HG03066 (cell line): ENCODE measurements around the gene ITIH4.

Experiments
- ATAC-seq: cut with Tn5 transposase; IDR thresholded peaks from one replicate; pipeline ENCODE4 v1.9.1; 2021; ENCODE audit warnings: low read depth; ENCODE audit not compliant: unreplicated experiment

ITIH4 gene

DNA sequence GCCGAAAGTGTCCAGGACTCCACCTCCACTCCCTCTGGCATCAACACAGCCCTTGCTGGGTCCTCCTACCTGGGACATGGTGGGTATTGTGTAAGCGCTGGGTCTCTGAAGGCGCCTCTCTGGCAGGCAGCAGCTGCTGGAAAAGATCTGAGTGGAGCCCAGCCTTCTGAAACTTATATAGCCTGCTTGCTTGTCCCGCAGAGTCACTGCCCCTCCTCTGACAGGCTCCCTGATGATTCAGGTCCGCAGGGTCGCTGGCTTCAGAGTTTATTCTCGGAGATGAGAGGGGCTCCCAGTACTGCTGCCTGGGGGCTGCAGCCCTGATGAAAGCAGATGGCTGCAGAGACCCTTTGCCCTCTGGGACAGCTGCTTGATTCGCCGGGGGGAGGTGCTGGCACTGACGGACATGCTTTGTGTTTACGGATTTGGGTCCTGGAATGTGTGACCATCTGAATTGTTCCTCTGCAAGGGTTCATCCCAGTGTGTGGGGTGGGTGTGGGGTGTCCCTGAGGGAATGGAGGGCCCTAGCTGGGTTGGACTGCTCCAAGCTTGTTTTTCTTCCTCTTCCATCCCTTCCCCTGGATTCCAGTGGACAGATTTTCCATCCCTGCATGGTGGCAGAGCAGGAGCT lies 4.5 kb upstream of the ITIH4 start, which contains the start of gene MUSTN1:
MUSTN1 (minus strand) TSS at position 149 of the 631 bp plus-strand sequence; CDS start at position 78, 71 bp downstream.
- no peak for ATAC-seq

DNA sequence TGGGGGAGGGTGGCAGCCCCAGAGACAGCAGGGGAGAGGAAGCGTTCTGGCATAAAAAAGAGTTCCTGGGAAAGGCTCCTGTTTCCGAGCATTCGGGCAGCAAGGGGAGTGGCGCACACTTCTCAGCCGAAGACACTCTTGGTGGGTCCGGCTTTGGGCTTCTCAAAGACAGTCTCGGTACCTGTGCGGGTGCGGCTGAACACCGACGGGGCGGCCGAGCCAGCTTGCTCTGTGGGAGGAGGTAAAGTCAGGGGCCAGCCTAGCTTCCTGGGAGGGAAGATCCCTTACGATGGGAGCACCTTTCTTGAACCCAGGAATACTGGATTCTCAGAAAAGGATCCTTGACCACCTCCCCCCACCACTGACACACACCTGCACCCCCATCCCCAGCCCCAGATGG lies 2.7 kb upstream of the ITIH4 start:
- ATAC-seq: no peak

DNA sequence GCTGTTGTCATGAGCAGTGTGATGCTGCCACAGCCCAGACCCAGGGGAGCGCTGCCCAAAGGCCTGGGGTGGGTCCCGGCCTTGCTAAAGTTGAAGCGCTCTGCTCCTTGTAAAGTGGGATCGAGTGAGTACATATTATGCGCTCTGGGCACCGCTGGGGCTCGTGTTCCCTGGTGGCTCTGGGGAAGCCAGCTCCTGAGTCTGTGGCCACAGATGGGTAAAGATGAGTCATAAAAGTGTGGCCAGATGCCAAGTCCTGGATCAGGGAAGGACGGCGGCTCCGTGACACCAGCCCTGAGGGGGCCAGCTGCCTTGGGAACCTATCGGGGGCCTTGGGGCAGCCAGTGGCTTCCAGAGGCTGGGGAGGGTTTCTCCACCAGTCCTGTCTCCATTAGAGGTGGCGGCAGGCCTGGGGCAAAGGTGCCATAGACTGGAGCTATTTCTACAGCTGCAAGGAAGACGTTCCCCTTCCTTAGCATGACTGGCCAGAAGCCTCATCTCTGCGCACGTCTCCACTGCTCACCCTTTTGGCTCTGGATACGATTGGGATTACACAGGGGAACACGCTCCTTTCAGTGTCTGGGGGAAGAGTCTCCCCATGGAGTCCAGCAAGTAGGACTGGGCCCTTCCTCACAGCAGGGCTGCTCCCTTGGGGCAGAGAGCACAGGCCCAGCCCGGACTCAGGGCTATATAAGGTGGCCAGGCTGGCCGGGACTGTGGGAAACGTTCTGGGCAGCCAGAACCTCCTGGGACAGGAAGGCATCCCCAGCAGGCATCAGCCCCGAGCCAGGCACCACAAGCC lies 1.2 kb upstream of the ITIH4 start:
- no peak for ATAC-seq

DNA sequence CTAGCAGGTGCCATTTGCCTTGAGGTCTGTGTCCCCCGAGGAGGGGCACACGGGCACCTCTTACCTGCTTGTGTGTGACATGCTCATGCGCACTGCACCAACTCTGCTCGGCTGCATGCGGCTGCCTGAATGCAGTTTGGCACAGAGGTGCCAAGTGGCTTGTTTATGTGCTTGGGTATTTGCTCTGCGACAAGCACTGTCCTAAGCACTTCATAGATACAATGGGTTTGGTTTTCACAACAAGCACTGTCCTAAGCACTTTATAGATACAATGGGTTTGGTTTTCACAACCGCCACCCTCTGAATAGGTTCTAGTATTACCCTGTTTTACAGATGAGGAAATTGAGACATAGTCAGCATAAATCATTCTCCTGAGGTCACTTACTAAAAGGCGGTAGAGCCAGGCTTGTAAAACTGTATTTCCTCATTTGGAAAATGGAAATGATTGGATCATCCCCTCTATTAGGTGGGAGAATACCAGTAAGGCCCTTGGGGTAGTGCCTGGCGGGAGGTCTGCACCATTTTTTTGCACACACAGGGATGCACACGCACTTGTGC lies 487 bp downstream of the ITIH4 start:
- ATAC-seq: no peak

DNA sequence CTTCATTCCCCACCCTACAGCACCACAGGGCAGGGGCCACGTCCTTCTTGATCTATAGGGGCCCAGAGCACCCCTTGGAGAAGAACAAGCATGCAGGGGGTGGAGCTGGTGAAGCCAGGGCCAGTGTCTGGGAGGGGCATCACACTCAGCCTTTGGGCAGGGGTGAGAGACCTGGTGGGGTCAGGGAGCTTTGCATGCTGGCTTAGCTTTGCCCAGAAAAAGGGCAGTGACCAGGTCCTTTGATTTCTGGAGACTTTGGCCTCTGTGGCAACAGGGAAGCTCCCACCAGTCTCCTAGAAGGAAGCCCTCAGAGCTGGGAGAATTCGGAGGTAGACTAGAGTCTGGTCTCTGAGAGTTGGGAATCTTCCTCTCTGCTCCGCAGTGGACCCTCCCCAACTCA lies 990 bp downstream of the ITIH4 start:
- ATAC-seq: no peak

DNA sequence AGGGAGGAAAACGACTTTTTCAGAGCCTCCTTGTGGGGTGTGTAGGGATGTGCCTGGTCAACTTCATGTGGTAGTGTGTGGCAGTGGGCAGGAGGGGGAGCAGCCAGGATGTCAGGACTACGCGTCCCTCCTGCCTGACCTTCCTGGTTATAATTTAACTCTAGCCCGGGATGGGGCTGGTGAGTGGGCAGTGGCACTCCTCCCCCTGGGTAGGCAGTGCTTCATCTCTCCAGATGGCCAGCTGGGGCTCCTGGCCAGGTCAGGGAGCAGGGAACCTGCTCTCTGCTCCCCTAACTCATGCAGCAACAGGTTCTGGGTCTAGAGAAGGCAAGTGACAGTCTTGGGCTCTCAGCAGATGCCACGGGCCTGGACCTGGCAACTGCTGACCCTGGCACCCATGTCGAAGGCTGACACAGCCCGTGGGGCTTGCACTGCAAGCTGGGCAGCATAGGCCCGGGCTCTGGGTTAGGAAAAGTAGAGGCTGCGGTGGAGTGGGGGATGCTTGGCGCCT lies 2.6 kb downstream of the ITIH4 start:
- ATAC-seq: no peak

DNA sequence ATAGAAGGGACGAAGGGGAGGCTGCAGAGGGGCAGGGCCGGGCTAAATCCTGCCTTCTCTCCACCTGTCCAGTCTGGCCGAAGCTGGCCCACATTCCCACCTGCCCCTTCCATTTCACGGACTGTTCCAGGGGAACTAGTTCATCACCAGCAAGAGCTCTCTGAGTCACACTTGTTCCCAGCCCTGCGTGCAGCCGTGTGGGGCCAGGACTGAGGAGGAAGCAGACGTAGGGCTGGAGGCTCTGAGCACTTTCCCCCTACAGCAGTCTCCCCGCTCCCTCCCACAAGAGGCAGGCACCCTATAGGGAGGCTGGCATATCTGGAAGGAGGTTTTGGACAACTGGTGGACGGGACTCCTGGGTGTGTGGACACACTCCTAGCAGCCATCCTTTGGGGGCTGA lies 3.0 kb downstream of the ITIH4 start:
- no peak for ATAC-seq

DNA sequence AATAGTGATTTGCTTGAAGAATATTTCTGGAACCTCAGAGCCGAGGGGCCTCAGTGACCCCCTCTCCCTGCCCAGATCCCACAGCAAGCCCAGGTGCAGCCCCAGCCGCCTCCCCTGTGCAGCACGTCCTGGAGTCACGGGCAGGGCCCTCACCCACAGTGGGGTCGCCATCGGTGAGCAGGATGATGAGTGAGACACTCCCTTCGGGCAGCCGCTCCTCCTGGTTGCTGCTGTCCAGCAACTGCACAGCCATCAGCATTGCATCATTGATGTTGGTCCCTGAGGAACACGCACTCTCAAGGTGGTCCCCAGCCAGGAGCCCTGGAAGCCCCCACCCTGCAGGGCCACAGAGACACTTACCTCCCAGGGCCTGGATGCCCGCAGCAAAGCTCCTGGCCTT lies 6.4 kb downstream of the ITIH4 start:
- no peak for ATAC-seq

DNA sequence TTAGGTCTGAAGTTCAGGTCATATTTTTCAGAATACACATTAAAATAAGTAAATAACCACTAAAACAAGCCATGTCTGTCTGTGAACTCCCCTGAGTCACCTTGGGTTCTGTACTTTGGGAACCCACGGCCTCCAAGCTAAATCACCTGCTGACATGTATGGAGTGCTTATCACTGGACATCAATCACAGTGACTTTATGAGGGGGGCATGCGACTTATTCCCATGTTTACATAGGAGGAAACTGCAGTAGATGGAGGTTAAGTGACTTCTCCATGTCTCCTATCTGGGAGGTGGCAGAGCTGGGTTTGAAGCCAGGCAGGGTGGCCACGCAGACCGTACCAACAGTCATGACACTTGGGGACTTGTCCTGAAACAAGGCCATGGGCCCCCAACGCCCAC lies 8.1 kb downstream of the ITIH4 start:
- ATAC-seq: no peak

DNA sequence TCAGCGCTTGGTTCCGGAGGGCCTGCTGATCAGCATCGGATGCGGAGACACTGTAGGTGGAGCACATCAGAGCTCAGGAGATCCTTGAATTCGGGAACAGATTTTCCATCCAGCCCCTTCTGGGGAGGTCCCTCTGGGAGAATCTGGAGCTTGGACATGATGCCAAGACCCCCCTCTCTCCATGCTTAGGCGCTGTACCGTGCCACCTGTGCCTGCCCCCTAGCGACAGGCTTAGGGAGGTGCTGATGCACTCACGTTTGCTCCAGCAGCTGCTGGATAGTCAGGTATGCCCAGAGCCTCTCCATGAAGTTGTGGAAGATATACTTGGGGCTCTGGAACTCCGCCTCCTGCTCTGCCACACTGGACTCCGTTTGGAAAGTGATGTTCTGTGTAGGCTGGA lies 9.7 kb downstream of the ITIH4 start:
- ATAC-seq: no peak

DNA sequence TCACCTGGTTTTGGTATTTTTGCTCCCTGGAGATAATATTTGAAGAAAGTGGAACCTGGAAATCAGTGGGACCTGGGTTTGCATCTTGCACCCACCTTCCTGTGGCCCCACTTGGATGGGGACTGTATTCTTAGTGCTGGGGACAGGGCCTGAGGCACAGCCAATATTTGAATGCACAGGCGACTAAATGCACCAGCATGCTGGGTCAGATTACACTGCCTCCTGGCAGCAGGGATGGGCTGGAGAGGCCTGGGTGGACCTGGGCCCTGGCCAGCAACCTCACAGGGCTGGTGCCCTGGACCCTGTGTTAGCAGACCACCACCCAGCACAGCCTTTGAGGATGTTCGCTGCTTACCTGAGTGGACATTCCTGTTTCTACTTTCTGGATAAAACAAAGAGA lies 10.5 kb downstream of the ITIH4 start:
- no peak for ATAC-seq

DNA sequence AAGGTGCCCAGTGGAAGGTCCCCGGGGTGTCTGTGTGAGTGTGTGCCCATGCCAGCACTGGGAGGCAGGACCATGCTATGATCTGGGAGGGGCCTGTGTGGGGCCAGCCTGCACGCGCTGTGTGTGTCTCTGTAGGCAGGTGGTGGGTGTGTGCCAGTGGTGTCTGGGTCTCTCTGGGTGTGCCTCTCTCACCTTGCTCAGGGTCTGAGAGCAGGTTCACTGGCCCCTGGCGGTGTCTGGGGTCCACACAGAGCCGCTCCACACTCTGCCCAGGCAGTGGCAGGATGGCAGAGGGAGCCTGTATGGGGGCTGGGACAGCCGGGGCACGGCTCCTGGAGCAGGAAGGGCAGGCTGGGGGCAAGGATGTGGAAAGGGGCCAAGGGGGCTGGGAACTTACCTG lies 12.6 kb downstream of the ITIH4 start:
- no peak for ATAC-seq

DNA sequence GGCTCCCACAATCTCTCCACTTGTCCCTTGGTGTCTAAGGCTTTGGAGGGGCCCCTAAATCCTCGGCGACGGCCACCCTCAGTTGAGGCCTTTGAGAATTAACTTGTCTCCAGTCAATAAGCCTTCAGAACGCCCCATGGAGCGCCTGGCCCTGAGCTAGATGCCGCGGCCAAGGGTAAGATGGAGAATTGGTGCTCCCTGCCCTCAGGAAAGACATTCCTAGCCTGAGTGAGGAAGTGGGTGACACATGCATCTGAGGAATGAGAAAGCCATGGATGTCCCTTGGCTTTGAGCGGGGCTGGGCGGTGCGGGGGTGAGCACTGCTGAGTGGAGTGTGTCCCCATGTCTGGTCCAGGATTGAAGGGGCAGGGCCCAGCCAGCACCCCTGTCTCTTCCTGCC lies 13.3 kb downstream of the ITIH4 start:
- ATAC-seq: no peak

DNA sequence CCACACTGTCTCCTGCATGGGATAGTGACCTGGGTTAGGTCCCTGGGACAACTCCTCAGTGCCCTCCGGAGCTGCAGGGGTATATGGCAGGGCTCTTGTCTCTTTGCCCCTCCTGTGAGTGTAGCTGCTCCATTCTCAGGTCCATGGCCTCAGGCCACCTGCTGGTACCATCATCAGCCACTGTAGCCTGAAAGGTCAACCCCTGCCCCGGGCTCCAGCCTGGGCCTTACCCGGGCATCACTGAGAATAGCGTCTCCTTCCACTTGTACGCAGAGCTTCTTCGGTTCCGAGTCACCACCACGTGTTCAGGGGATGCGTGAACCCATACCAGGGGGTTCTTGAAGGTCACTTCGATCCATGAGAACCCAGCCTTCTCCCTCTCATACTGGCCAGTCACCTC lies 13.8 kb downstream of the ITIH4 start:
- no peak for ATAC-seq

DNA sequence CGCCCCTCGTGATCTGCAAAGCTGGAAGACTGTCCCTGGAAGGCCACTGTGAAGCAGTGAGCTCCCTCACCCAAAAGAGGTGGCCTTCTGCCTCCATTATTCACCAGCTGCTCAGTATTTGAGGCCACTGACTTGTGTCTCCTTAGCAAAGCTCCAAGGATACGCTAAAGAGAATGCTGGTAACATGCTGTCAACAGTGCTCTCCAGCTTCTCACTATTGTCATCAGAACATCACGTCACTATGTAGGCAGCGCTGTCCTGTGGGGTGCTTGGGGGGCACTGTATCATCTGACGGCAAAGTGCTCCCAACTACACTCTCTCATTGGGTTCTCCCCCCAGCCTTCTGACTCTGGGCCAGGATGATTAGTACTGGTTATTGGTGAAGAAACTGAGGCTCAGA lies 14.3 kb downstream of the ITIH4 start:
- no peak for ATAC-seq

DNA sequence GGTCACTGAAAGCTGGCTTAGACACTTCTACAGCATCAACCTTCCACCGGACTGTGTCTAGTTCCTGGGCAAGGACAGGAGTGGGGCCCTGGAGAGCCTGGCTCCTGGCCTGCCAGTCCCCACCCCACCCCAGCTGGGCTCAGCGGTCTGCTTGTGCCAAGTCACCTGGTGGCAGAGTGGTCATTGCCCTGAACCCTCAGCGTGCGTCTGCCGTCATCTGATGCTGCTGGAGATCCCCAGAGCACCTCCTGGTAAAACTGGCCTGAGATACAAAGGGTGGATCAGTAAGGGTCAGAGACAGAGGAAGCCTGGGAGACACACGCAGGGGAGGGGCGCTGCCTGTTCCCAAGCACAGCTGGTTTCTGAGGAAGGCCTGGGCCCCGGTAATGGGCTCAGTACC lies 16.7 kb downstream of the ITIH4 start:
- no peak for ATAC-seq

DNA sequence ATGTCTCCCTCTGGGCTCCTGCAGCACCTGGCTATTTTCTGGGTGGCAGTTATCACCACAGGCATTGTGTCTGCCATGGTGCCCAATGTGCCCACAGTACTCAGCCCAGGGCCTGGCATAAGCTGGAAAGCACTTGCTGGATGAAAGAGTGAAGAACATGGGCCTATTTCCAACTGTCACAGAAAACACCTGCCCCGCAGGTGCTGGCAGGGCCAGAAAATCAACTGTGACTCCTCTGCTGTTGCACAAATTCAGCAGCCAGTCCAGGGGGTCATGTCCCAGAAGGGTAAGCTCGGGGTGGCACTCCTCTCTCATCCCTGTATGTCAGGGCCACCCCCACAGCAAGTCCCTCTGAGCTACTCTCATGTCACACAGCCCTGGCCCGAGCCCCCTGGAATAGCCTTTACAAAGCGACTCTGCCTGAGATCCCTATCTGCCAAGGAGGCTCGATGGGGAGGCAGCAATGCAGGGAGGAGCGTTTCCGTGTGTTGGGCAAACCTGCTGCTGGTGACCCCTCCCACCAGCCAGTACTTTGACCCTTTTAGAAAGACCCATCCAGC lies 18.9 kb downstream of the ITIH4 start:
- ATAC-seq: no peak

DNA sequence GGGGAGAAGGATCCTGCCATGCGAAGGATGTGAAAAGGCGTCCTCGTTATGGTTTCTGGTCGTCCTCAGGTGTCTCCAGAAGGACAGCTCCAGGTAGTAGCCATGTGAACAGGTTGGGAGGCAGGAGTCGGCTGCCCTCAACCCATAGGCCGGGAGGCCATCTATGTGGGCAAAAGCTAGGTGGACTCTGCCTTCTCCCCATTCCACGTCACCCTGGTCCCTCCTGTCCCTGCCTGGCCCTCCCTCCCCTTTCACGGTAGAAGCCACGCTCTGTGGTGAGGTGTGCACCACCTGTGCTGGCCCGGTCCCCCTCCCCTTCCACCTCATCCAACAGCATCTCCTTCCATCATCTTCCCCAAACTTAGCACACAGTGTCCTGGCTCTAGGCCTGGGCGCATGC lies 19.5 kb downstream of the ITIH4 start:
- no peak for ATAC-seq

DNA sequence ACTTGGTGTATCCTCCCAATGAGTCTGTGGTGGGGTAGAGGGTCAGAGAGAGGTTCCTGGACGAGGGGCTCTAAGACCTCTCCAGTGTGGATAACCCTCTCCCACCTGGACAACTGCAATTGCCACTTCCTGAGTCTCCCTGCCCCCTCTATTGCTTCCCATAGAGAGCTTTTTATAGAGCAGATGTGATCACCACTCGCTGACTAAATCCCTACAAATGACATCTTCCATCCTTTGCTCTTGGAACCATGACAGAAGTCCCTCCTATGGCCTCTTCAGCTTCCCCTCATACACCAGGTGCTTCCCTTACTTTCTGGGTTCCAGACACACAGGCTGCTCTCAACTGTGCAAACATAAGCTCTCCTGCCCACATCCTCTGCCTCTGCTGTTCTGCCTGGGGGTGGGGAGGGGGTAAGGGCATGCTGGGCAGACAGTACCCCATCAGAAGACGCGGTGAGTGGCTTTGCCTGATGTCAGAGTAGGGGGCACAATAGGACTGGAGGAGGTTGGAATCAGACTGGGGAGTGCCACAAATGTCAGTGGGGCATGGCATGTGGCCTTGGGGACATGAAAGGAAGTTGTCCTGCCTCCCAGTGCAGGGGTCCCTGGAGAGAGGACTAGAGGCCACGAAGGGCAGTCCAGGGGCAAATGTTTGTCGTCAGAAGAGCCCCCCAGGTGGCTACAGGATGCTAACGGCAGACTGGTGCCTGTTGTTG lies 20.7 kb downstream of the ITIH4 start:
- ATAC-seq: no peak

DNA sequence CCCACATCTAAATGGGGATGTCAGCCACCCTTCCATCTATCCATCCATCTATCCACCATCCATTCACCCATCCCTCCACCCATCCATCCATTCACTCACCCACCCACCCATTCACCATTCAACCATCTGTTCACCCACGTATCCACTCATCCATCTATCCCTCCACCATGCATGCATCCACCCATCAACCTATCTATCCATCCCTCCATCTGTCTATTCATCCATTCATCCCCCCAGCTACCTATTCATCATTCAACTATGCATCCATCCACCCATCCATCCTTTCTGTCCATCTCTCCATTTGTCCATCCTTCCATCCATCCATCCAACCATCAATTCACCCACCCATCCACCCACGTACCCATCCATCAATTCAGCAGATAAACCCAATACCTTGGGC lies 21.3 kb downstream of the ITIH4 start:
- ATAC-seq: no peak
